ENCODE data around the gene MTCH2. TPM values are rescaled to one million over a fixed set of nuclear protein-coding genes. Genes with fewer than 3 reads are reported as not detected.

MTCH2 gene
- total RNA-seq, 1 donor from 2014 or later: 83.6 TPM

- Histone ChIP-seq H3K4me2 (no peak overlapping the region), H2AFZ (replicated peaks) (no peak overlapping the region), H3K27ac (no peak overlapping the region), H3K27me3 (no peaks in the 10 kb centered on the region), H3K4me3 (no peak overlapping the region), H3K9me3 (ENCODE audit: low read depth) (no peaks in the 10 kb centered on the region), H3K79me2 (ENCODE audit: low read depth) (peaks cover 33% of the 10 kb centered on the region), H3K9ac (no peak overlapping the region), H3K4me1 (no peaks in the 10 kb centered on the region), H4K20me1 (ENCODE audit: low read depth) (peaks cover 4% of the 10 kb centered on the region), H3K36me3 (peaks cover 5% of the 10 kb centered on the region), H3F3A (ENCODE audit: low read depth) (peaks cover 6% of the 10 kb centered on the region)
- Mint-ChIP-seq H3K27ac (no peak overlapping the region), H3K4me3 (no peak overlapping the region), H3K4me1 (peaks cover 11% of the 10 kb centered on the region), H3K9me3 (no peaks in the 10 kb centered on the region), H3K36me3 (peaks cover 20% of the 10 kb centered on the region), H3K27me3 (ENCODE audit: insufficient read depth, low read depth) (peaks cover 9% of the 10 kb centered on the region)
- DNase-seq (ENCODE audit: low spot score): no peak
- TF ChIP-seq EZH2phosphoT487 (IDR thresholded peaks at IDR 0.05) (no peak), CTCF (IDR thresholded peaks at IDR 0.05) (no peak), EZH2 (IDR thresholded peaks at IDR 0.05) (no peak)
Measured at GRCh38 chr11:47570651-47571356, 71.6 kb downstream of the MTCH2 start.

GRCh38 chr11:47569646-47570045 lies 72.7 kb downstream of the MTCH2 start:
- Mint-ChIP-seq H3K27me3 (ENCODE audit: insufficient read depth, low read depth) (peaks cover 9% of the 10 kb centered on the region), H3K36me3 (peaks cover 15% of the 10 kb centered on the region), H3K9me3 (no peaks in the 10 kb centered on the region), H3K27ac (no peak overlapping the region), H3K4me3 (no peak overlapping the region), H3K4me1 (peaks cover 11% of the 10 kb centered on the region)
- Histone ChIP-seq H3K4me2 (no peak overlapping the region), H3K79me2 (ENCODE audit: low read depth) (peaks cover 35% of the 10 kb centered on the region), H3K9me3 (ENCODE audit: low read depth) (no peaks in the 10 kb centered on the region), H3K36me3 (peaks cover 5% of the 10 kb centered on the region), H3K27me3 (no peaks in the 10 kb centered on the region), H3K9ac (no peak overlapping the region), H4K20me1 (ENCODE audit: low read depth) (peaks cover 4% of the 10 kb centered on the region), H3K4me3 (no peak overlapping the region), H3K27ac (no peak overlapping the region), H3F3A (ENCODE audit: low read depth) (peaks cover 6% of the 10 kb centered on the region), H3K4me1 (no peaks in the 10 kb centered on the region), H2AFZ (replicated peaks) (no peak overlapping the region)
- DNase-seq (ENCODE audit: low spot score): no peak
- TF ChIP-seq EZH2 (IDR thresholded peaks at IDR 0.05) (no peak), CTCF (IDR thresholded peaks at IDR 0.05) (no peak), EZH2phosphoT487 (IDR thresholded peaks at IDR 0.05) (no peak)

Small RNA genes lying within 50 kb of the gene (small RNA-seq; reads per million reads assigned to genes)
- gene RNU5E-10P: not detected

Other genes with a start within 250 kb of the MTCH2 start
- gene SLC39A13, start 234.0 kb downstream of the MTCH2 start, total RNA-seq (ENCODE audit: low replicate concordance): 11.3 and 36.4 TPM in 2 replicates
- 126 and 175 TPM in 2 replicates for gene PSMC3, start 216.1 kb downstream of the MTCH2 start, total RNA-seq (ENCODE audit: low replicate concordance)
- not detected in 2 replicates for gene RAPSN, start 193.4 kb downstream of the MTCH2 start, total RNA-seq (ENCODE audit: low replicate concordance)
- 170 and 173 TPM in 2 replicates for gene CELF1, start 89.4 kb downstream of the MTCH2 start, total RNA-seq (ENCODE audit: low replicate concordance)
- gene PTPMT1, start 77.0 kb downstream of the MTCH2 start, total RNA-seq (ENCODE audit: low replicate concordance): 60.4 and 73.6 TPM in 2 replicates
- gene KBTBD4, start 63.6 kb downstream of the MTCH2 start, total RNA-seq (ENCODE audit: low replicate concordance): 19.5 and 23.9 TPM in 2 replicates
- 78.9 and 91.2 TPM in 2 replicates for gene NDUFS3, start 63.5 kb downstream of the MTCH2 start, total RNA-seq (ENCODE audit: low replicate concordance)
- gene FAM180B, start 55.9 kb downstream of the MTCH2 start, total RNA-seq (ENCODE audit: low replicate concordance): not detected in 2 replicates
- gene C1QTNF4, start 48.1 kb downstream of the MTCH2 start, total RNA-seq (ENCODE audit: low replicate concordance): 0.39 and 9.7 TPM in 2 replicates
- 2.5 and 3.7 TPM in 2 replicates for gene AGBL2, start 72.8 kb upstream of the MTCH2 start, total RNA-seq (ENCODE audit: low replicate concordance)
- 131 and 153 TPM in 2 replicates for gene FNBP4, start 124.8 kb upstream of the MTCH2 start, total RNA-seq (ENCODE audit: low replicate concordance)
- 65.2 and 88.2 TPM in 2 replicates for gene NUP160, start 205.8 kb upstream of the MTCH2 start, total RNA-seq (ENCODE audit: low replicate concordance)

Measured in neural progenitor cell (in vitro differentiated cells).